Endothelial cell (in vitro differentiated cells): ENCODE results near the gene SBF2. TPM values are rescaled to one million over a fixed set of nuclear protein-coding genes. Genes with fewer than 3 reads are reported as not detected.
"Not testable (repeated sequence)": the region's sequence is repeated elsewhere in the genome, so short reads cannot be mapped to it uniquely, and the experiment has no call there.

Source experiments
- DNase-seq: peaks from one replicate; pipeline ENCODE4 v3.0.0; 2021; ENCODE audit warnings: low spot score
- H3K27ac Mint-ChIP-seq: one replicate; pipeline ENCODE4 v1.8.0; 2021; ENCODE audit warnings: mixed read lengths, inconsistent platforms; ENCODE audit not compliant: unreplicated experiment
- H3K27me3 Mint-ChIP-seq: one replicate; pipeline ENCODE4 v1.8.0; 2021; ENCODE audit warnings: mild to moderate bottlenecking, moderate library complexity, mixed read lengths, inconsistent platforms; ENCODE audit not compliant: unreplicated experiment
- H3K36me3 Mint-ChIP-seq: one replicate; pipeline ENCODE4 v1.8.0; 2021; ENCODE audit warnings: mild to moderate bottlenecking, low read depth, mixed read lengths, inconsistent platforms; ENCODE audit not compliant: unreplicated experiment
- H3K4me1 Mint-ChIP-seq: one replicate; pipeline ENCODE4 v1.8.0; 2021; ENCODE audit warnings: mild to moderate bottlenecking, mixed read lengths, inconsistent platforms; ENCODE audit not compliant: unreplicated experiment
- H3K4me3 Mint-ChIP-seq: one replicate; pipeline ENCODE4 v1.8.0; 2021; ENCODE audit warnings: mild to moderate bottlenecking, mixed read lengths, inconsistent platforms; ENCODE audit not compliant: unreplicated experiment
- H3K9me3 Mint-ChIP-seq: one replicate; pipeline ENCODE4 v1.8.0; 2021; ENCODE audit warnings: mixed read lengths, inconsistent platforms; ENCODE audit not compliant: unreplicated experiment
- CTCF ChIP-seq: fragments of 200-600 bp; sonication (generic); IDR thresholded peaks from one replicate; pipeline ENCODE4 v1.5.0; 2021; ENCODE audit warnings: antibody characterized with exemption; ENCODE audit not compliant: unreplicated experiment
- total RNA-seq: library from RNA; stranded (reverse); fragmentation: NEBNext Ultra II Directional; extraction: Animal tissue kit (Norgen Biotek cat#: 25700); gene quantifications from one replicate; pipeline ENCODE4 v1.2.1, GENCODE V29; 2021; ENCODE audit not compliant: unreplicated experiment

Gene SBF2
- total RNA-seq, 1 donor from 2014 or later: 40.8 TPM

- H3K36me3 Mint-ChIP-seq: peaks cover 14% of the 10 kb centered on the region
- no peak for DNase-seq
- no peak overlapping the region for H3K4me3 Mint-ChIP-seq
- no peak overlapping the region for H3K27ac Mint-ChIP-seq
- TF ChIP-seq CTCF: no peak
- no peaks in the 10 kb centered on the region for H3K9me3 Mint-ChIP-seq
- peaks cover 11% of the 10 kb centered on the region for H3K4me1 Mint-ChIP-seq
- peaks cover 1% of the 10 kb centered on the region for H3K27me3 Mint-ChIP-seq
Measured at GRCh38 chr11:10002221-10002620, 291.8 kb downstream of the SBF2 start.

- peaks cover 11% of the 10 kb centered on the region for H3K36me3 Mint-ChIP-seq
- no peaks in the 10 kb centered on the region for H3K9me3 Mint-ChIP-seq
- H3K27ac Mint-ChIP-seq: no peak overlapping the region
- H3K4me1 Mint-ChIP-seq: no peaks in the 10 kb centered on the region
- DNase-seq: no peak
- H3K4me3 Mint-ChIP-seq: no peak overlapping the region
- no peak for TF ChIP-seq CTCF
- no peaks in the 10 kb centered on the region for H3K27me3 Mint-ChIP-seq
Measured at GRCh38 chr11:9992306-9992705, 301.7 kb downstream of the SBF2 start.

- no peaks in the 10 kb centered on the region for H3K9me3 Mint-ChIP-seq
- peaks cover 16% of the 10 kb centered on the region for H3K36me3 Mint-ChIP-seq
- no peaks in the 10 kb centered on the region for H3K4me1 Mint-ChIP-seq
- no peak for DNase-seq
- no peak overlapping the region for H3K27ac Mint-ChIP-seq
- H3K27me3 Mint-ChIP-seq: no peaks in the 10 kb centered on the region
- no peak for TF ChIP-seq CTCF
- H3K4me3 Mint-ChIP-seq: no peak overlapping the region
Measured at GRCh38 chr11:9990221-9990973, 303.6 kb downstream of the SBF2 start.

- H3K27me3 Mint-ChIP-seq, H3K4me3 Mint-ChIP-seq, H3K4me1 Mint-ChIP-seq, DNase-seq, H3K27ac Mint-ChIP-seq, H3K9me3 Mint-ChIP-seq: not testable (repeated sequence)
- H3K36me3 Mint-ChIP-seq: peaks cover 23% of the 10 kb centered on the region
Measured at GRCh38 chr11:9987303-9987702, 306.7 kb downstream of the SBF2 start.

GRCh38 chr11:9982796-9983579 is 311.0 kb downstream of the SBF2 start:
- no peak overlapping the region for H3K4me3 Mint-ChIP-seq

More at GRCh38 chr11:9982796-9983579, 311.0 kb downstream of the SBF2 start:
- TF ChIP-seq CTCF: no peak
- Mint-ChIP-seq H3K36me3 (peaks cover 16% of the 10 kb centered on the region), H3K27me3 (peaks cover 2% of the 10 kb centered on the region), H3K4me1 (peaks cover 2% of the 10 kb centered on the region), H3K27ac (peak overlapping the region; percentile 55), H3K9me3 (no peaks in the 10 kb centered on the region)
- no peak for DNase-seq
